ENCODE measurements around the gene AGER.

DNA sequence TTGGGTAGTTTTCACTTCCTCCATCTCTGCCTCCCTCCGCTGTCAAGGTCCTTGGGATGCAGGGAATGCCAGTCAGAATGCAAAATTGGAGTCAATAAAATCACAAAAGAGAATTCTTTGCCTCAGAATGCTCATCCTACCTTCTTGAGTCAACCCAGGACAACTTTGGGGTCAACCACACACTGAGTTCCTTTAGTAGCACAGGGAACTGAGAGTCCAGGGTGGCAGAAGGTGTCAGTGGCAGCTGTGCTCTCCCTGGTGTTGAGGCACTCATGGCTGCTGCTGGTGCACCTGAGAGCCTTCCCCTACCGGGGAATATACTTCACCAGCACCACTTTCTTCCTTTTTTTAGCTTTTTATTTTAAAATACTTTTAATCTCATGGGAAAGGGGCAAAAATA lies 40.6 kb upstream of the AGER start:
- TF ChIP-seq RFX5 (IDR thresholded peaks at IDR 0.05; ENCODE audit: low read depth, low read length) (no peak), NR2F6 (CRISPR knock-in tag; IDR thresholded peaks at IDR 0.05) (no peak), POLR2A (conservative IDR thresholded peaks at IDR 0.05) (no peak), RFX7 (CRISPR knock-in tag; IDR thresholded peaks at IDR 0.05) (no peak), SREBF1 (IDR thresholded peaks at IDR 0.05; ENCODE audit: borderline replicate concordance, low read depth, low read length) (no peak), ZNF785 (CRISPR knock-in tag; IDR thresholded peaks at IDR 0.05) (no peak), LARP7 (IDR thresholded peaks at IDR 0.05) (no peak), POLR2AphosphoS5 (IDR thresholded peaks at IDR 0.05; ENCODE audit: control insufficient read depth, insufficient read depth, low read depth, low read length) (no peak), ZZZ3 (IDR thresholded peaks at IDR 0.05) (no peak), EZH2 (IDR thresholded peaks at IDR 0.05; ENCODE audit: borderline replicate concordance, low read depth, low read length) (no peak), MXI1 (IDR thresholded peaks at IDR 0.05; ENCODE audit: low read depth, low read length) (no peak), NFATC3 (IDR thresholded peaks at IDR 0.05) (no peak)
- TF ChIP-seq, protein P1, sequence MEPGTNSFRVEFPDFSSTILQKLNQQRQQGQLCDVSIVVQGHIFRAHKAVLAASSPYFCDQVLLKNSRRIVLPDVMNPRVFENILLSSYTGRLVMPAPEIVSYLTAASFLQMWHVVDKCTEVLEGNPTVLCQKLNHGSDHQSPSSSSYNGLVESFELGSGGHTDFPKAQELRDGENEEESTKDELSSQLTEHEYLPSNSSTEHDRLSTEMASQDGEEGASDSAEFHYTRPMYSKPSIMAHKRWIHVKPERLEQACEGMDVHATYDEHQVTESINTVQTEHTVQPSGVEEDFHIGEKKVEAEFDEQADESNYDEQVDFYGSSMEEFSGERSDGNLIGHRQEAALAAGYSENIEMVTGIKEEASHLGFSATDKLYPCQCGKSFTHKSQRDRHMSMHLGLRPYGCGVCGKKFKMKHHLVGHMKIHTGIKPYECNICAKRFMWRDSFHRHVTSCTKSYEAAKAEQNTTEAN (CRISPR knock-in tag; IDR thresholded peaks at IDR 0.05) = no peak
